GM18508 (cell line): ENCODE measurements around the gene PLEKHG3.

Experiments
- ATAC-seq: cut with Tn5 transposase; IDR thresholded peaks from one replicate; pipeline ENCODE4 v1.9.1; 2021; ENCODE audit warnings: moderate number of reproducible peaks; ENCODE audit not compliant: insufficient read depth, unreplicated experiment

The PLEKHG3 gene

GRCh38 chr14:64723691-64724577, 19.7 kb downstream of the PLEKHG3 start:
- ATAC-seq: no peak

- no peak for ATAC-seq
Observed at GRCh38 chr14:64724578-64724930, 20.3 kb downstream of the PLEKHG3 start.

- no peak for ATAC-seq
Observed at GRCh38 chr14:64725261-64725815, 21.1 kb downstream of the PLEKHG3 start.

- ATAC-seq: no peak
Observed at GRCh38 chr14:64725879-64726584, 21.8 kb downstream of the PLEKHG3 start.

GRCh38 chr14:64726585-64726890, 22.3 kb downstream of the PLEKHG3 start:
- ATAC-seq: no peak

GRCh38 chr14:64727551-64728071, 23.4 kb downstream of the PLEKHG3 start:
- ATAC-seq: no peak

GRCh38 chr14:64728106-64728505, 23.9 kb downstream of the PLEKHG3 start:
- ATAC-seq: no peak

GRCh38 chr14:64728856-64729255, 24.6 kb downstream of the PLEKHG3 start:
- ATAC-seq: no peak

GRCh38 chr14:64729386-64730060, 25.3 kb downstream of the PLEKHG3 start:
- ATAC-seq: no peak

GRCh38 chr14:64730061-64730440, 25.8 kb downstream of the PLEKHG3 start:
- ATAC-seq: no peak

GRCh38 chr14:64730681-64731080, 26.5 kb downstream of the PLEKHG3 start:
- ATAC-seq: no peak

- no peak for ATAC-seq
Observed at GRCh38 chr14:64731141-64731581, 26.9 kb downstream of the PLEKHG3 start.

GRCh38 chr14:64732066-64732465, 27.8 kb downstream of the PLEKHG3 start:
- no peak for ATAC-seq

- ATAC-seq: no peak
Observed at GRCh38 chr14:64732536-64733120, 28.4 kb downstream of the PLEKHG3 start.

- ATAC-seq: no peak
Observed at GRCh38 chr14:64733321-64733720, 29.1 kb downstream of the PLEKHG3 start.

GRCh38 chr14:64733899-64734298, 29.7 kb downstream of the PLEKHG3 start:
- ATAC-seq: no peak

- ATAC-seq: no peak
Observed at GRCh38 chr14:64734990-64735389, 30.8 kb downstream of the PLEKHG3 start.

- ATAC-seq: no peak
Observed at GRCh38 chr14:64736271-64737169, 32.3 kb downstream of the PLEKHG3 start.
